Progenitor cell of endocrine pancreas (in vitro differentiated cells): ENCODE measurements around the gene NEURL3. TPM values are rescaled to one million over a fixed set of nuclear protein-coding genes. Genes with fewer than 3 reads are reported as not detected.
A peak's percentile ranks its signal among the peaks of the same experiment; 100 is the strongest.

Experiments used
- DNase-seq: peaks from one replicate; pipeline ENCODE4 v3.0.0; 2021; ENCODE audit warnings: low spot score; ENCODE audit not compliant: unreplicated experiment
- H3K27ac Mint-ChIP-seq: 2 replicates; pipeline ENCODE4 v1.8.0; 2021; ENCODE audit warnings: mild to moderate bottlenecking, moderate library complexity, mixed read lengths
- H3K27me3 Mint-ChIP-seq: 2 replicates; pipeline ENCODE4 v1.8.0; 2021; ENCODE audit warnings: mixed read lengths
- H3K36me3 Mint-ChIP-seq: 2 replicates; pipeline ENCODE4 v1.8.0; 2022; ENCODE audit warnings: mixed read lengths; ENCODE audit not compliant: insufficient read depth
- H3K4me1 Mint-ChIP-seq: 2 replicates; pipeline ENCODE4 v1.8.0; 2021; ENCODE audit warnings: low read depth, mixed read lengths
- H3K4me3 Mint-ChIP-seq: 2 replicates; pipeline ENCODE4 v1.8.0; 2021; ENCODE audit warnings: low read depth, mild to moderate bottlenecking, moderate library complexity, mixed read lengths
- H3K9me3 Mint-ChIP-seq: 2 replicates; pipeline ENCODE4 v1.8.0; 2021; ENCODE audit warnings: low read depth, mixed read lengths
- CTCF ChIP-seq: fragments of 200-600 bp; sonication (generic); IDR thresholded peaks from one replicate; pipeline ENCODE4 v1.5.0; 2021; ENCODE audit warnings: antibody characterized with exemption, mild to moderate bottlenecking; ENCODE audit not compliant: unreplicated experiment
- total RNA-seq: library from RNA; stranded (reverse); gene quantifications from 2 replicates; pipeline ENCODE4 v1.2.1, GENCODE V29; 2021

The NEURL3 gene
- total RNA-seq, 1 donor from 2014 or later: 0.86 TPM

- peaks cover 7% of the 10 kb centered on the region for H3K4me1 Mint-ChIP-seq
- no peaks in the 10 kb centered on the region for H3K9me3 Mint-ChIP-seq
- TF ChIP-seq CTCF: no peak
- H3K27ac Mint-ChIP-seq: no peak overlapping the region
- no peaks in the 10 kb centered on the region for H3K36me3 Mint-ChIP-seq
- H3K4me3 Mint-ChIP-seq: no peak overlapping the region
- H3K27me3 Mint-ChIP-seq: peaks cover 31% of the 10 kb centered on the region
- no peak for DNase-seq
Observed at GRCh38 chr2:96510931-96511595, 5.9 kb upstream of the NEURL3 start.

- Mint-ChIP-seq H3K4me1 (peaks cover 19% of the 10 kb centered on the region), H3K36me3 (no peaks in the 10 kb centered on the region), H3K27ac (peak overlapping the region; percentile 49), H3K9me3 (no peaks in the 10 kb centered on the region), H3K4me3 (no peak overlapping the region), H3K27me3 (peaks cover 28% of the 10 kb centered on the region)
- no peak for DNase-seq
- no peak for TF ChIP-seq CTCF
Observed at GRCh38 chr2:96509847-96510230, 4.7 kb upstream of the NEURL3 start.

- H3K27me3 Mint-ChIP-seq: peaks cover 28% of the 10 kb centered on the region
- H3K36me3 Mint-ChIP-seq: no peaks in the 10 kb centered on the region
- H3K4me3 Mint-ChIP-seq: no peak overlapping the region
- no peaks in the 10 kb centered on the region for H3K9me3 Mint-ChIP-seq
- peak overlapping the region; percentile 89 for H3K27ac Mint-ChIP-seq
- H3K4me1 Mint-ChIP-seq: peaks cover 20% of the 10 kb centered on the region
- peak; percentile 97 for TF ChIP-seq CTCF
- peak; percentile 95 for DNase-seq
Observed at GRCh38 chr2:96509114-96509846, 4.1 kb upstream of the NEURL3 start.

- no peak for DNase-seq
- Mint-ChIP-seq H3K27me3 (peaks cover 28% of the 10 kb centered on the region), H3K9me3 (no peaks in the 10 kb centered on the region)
Observed at GRCh38 chr2:96508521-96509113, 3.5 kb upstream of the NEURL3 start.

More at GRCh38 chr2:96508521-96509113, 3.5 kb upstream of the NEURL3 start:
- peaks cover 20% of the 10 kb centered on the region for H3K4me1 Mint-ChIP-seq
- TF ChIP-seq CTCF: no peak
- H3K4me3 Mint-ChIP-seq: no peak overlapping the region
- H3K27ac Mint-ChIP-seq: no peak overlapping the region
- no peaks in the 10 kb centered on the region for H3K36me3 Mint-ChIP-seq
